DND-41 (cell line): ENCODE measurements around the gene KY.

ENCODE experiments used
- EZH2 ChIP-seq: IDR thresholded peaks from 3 replicates; pipeline ENCODE4 v1.6.1; 2012; ENCODE audit warnings: borderline replicate concordance, low read depth, mild to moderate bottlenecking, moderate library complexity, low read length, inconsistent platforms; ENCODE audit not compliant: severe bottlenecking
- TF ChIP-seq, protein P1 (sequence below): IDR thresholded peaks from 2 replicates; pipeline ENCODE4 v1.5.1; 2012; ENCODE audit warnings: borderline replicate concordance, low read length, moderate library complexity, mild to moderate bottlenecking; ENCODE audit not compliant: poor library complexity, severe bottlenecking; ENCODE audit errors: extremely low read depth

DNA sequence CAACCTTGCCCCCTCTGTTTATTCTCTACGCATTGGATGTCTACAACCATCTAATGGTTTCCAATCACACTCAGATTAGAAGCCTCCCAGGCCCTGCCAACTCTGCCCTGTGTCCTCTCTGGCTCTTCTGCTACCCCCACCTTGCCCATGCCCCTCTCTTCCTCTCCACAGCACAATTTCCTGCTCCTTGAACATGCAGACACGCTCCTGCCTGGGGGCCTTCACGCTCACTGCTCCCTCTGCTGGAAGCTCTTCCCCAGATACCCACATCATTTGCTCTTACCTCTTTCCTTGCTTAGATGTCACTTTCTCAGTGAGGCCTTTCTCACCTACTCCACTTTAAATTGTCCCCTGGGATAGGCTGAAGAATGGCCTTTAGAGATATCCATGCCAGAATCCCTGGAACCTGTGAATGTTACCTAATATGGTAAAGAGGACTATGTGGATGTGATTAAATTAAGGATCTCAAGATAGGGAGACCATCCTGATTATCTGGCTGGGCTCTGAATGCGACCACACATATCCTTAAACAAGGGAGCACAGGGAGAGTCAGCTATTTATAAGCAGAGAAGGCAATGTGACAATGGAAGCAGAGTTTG lies 9.9 kb downstream of the KY start:
- TF ChIP-seq, protein P1, sequence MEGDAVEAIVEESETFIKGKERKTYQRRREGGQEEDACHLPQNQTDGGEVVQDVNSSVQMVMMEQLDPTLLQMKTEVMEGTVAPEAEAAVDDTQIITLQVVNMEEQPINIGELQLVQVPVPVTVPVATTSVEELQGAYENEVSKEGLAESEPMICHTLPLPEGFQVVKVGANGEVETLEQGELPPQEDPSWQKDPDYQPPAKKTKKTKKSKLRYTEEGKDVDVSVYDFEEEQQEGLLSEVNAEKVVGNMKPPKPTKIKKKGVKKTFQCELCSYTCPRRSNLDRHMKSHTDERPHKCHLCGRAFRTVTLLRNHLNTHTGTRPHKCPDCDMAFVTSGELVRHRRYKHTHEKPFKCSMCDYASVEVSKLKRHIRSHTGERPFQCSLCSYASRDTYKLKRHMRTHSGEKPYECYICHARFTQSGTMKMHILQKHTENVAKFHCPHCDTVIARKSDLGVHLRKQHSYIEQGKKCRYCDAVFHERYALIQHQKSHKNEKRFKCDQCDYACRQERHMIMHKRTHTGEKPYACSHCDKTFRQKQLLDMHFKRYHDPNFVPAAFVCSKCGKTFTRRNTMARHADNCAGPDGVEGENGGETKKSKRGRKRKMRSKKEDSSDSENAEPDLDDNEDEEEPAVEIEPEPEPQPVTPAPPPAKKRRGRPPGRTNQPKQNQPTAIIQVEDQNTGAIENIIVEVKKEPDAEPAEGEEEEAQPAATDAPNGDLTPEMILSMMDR, result peak; percentile 65
- TF ChIP-seq EZH2, result no peak
